GM23338 (cell line): ENCODE measurements around the gene SETD1B. TPM values are rescaled to one million over a fixed set of nuclear protein-coding genes. Genes with fewer than 3 reads are reported as not detected.

Experiments
- ATAC-seq: fragments of 200-7000 bp; cut with Tn5 transposase; 3 replicates; pipeline ENCODE4 v1.9.1; 2020
- DNase-seq: peaks from one replicate; pipeline ENCODE4 v3.0.0-alpha.2; 2015; ENCODE audit warnings: low spot score
- H2AFZ ChIP-seq: fragments of 200-600 bp; sonication (generic); 2 replicates; pipeline ENCODE4 v1.8.0; 2016; ENCODE audit warnings: antibody characterized with exemption, mild to moderate bottlenecking, moderate library complexity
- H3F3A ChIP-seq: fragments of 200-600 bp; sonication (generic); replicated peaks from 2 replicates; pipeline ENCODE4 v1.8.0; 2017; ENCODE audit warnings: antibody characterized with exemption, mixed run types, low read depth
- H3K27ac ChIP-seq: fragments of 200-600 bp; sonication (generic); 2 replicates; pipeline ENCODE4 v1.6.1; 2016; ENCODE audit warnings: low read depth
- H3K27me3 ChIP-seq: fragments of 200-600 bp; sonication (generic); 2 replicates; pipeline ENCODE4 v1.8.0; 2016; ENCODE audit warnings: mild to moderate bottlenecking, mixed run types, moderate library complexity; ENCODE audit not compliant: insufficient read depth
- H3K36me3 ChIP-seq: fragments of 200-600 bp; sonication (generic); 2 replicates; pipeline ENCODE4 v1.8.0; 2016; ENCODE audit warnings: mild to moderate bottlenecking; ENCODE audit not compliant: insufficient read depth
- H3K4me1 ChIP-seq: fragments of 200-600 bp; sonication (generic); 2 replicates; pipeline ENCODE4 v1.8.0; 2016; ENCODE audit warnings: mild to moderate bottlenecking, moderate library complexity; ENCODE audit not compliant: insufficient read depth
- H3K4me2 ChIP-seq: fragments of 200-600 bp; sonication (generic); 2 replicates; pipeline ENCODE4 v1.7.1; 2017; ENCODE audit warnings: mixed run types
- H3K4me3 ChIP-seq: fragments of 200-600 bp; sonication (generic); 2 replicates; pipeline ENCODE4 v1.6.1; 2016; ENCODE audit warnings: mixed run types
- H3K79me2 ChIP-seq: fragments of 200-600 bp; sonication (generic); replicated peaks from 2 replicates; pipeline ENCODE4 v1.8.0; 2017; ENCODE audit warnings: mild to moderate bottlenecking; ENCODE audit not compliant: insufficient read depth
- H3K9me2 ChIP-seq: fragments of 200-600 bp; sonication (generic); 2 replicates; pipeline ENCODE4 v1.8.0; 2017; ENCODE audit not compliant: insufficient read depth
- H4K20me1 ChIP-seq: fragments of 200-600 bp; sonication (generic); replicated peaks from 2 replicates; pipeline ENCODE4 v1.8.0; 2017; ENCODE audit warnings: mild to moderate bottlenecking; ENCODE audit not compliant: insufficient read depth
- H3K27ac Mint-ChIP-seq: 2 replicates; pipeline ENCODE4 v1.8.0; 2020; ENCODE audit warnings: inconsistent platforms, mild to moderate bottlenecking, moderate library complexity, mixed read lengths
- H3K27me3 Mint-ChIP-seq: 3 replicates; pipeline ENCODE4 v1.8.0; 2022; ENCODE audit warnings: low read depth, mild to moderate bottlenecking, moderate library complexity, mixed read lengths, inconsistent platforms; ENCODE audit not compliant: insufficient read depth, poor library complexity
- H3K36me3 Mint-ChIP-seq: 3 replicates; pipeline ENCODE4 v1.8.0; 2021; ENCODE audit warnings: low read depth, mild to moderate bottlenecking, inconsistent platforms, moderate library complexity, mixed read lengths
- H3K4me1 Mint-ChIP-seq: 3 replicates; pipeline ENCODE4 v1.8.0; 2020; ENCODE audit warnings: mild to moderate bottlenecking, inconsistent platforms, mixed read lengths
- H3K4me3 Mint-ChIP-seq: 3 replicates; pipeline ENCODE4 v1.8.0; 2021; ENCODE audit warnings: moderate library complexity, mild to moderate bottlenecking, inconsistent platforms, mixed read lengths
- H3K9me3 Mint-ChIP-seq: 3 replicates; pipeline ENCODE4 v1.8.0; 2020; ENCODE audit warnings: moderate library complexity, mild to moderate bottlenecking, inconsistent platforms, mixed read lengths
- CTCF ChIP-seq, 2 experiments: fragments of 200-600 bp in 1 of 2; sonication (generic) in 1 of 2; conservative IDR thresholded peaks; 2 replicates each; pipeline versions ENCODE4 v1.5.1 to v1.6.1; 2016 to 2017; ENCODE audit warnings: antibody characterized with exemption in 2 of 2, low read depth in 2 of 2, mild to moderate bottlenecking in 2 of 2, moderate library complexity in 1 of 2
- POLR2AphosphoS5 ChIP-seq: IDR thresholded peaks from 2 replicates; pipeline ENCODE4 v1.6.1; 2016; ENCODE audit warnings: antibody characterized with exemption, low read depth
- polyA plus RNA-seq: library from polyadenylated mRNA; unstranded; fragments of >200 nt; fragmentation: Nextera tagmentation; extraction: Ambion mirVana; gene quantifications from 2 replicates; pipeline ENCODE4 v1.2.1, GENCODE V29; 2016
- total RNA-seq: library from RNA; depleted of rRNA; stranded (reverse); fragments of >200 nt; shearing (Covaris generic); gene quantifications from 2 replicates; pipeline ENCODE4 v1.2.3, GENCODE V29; 2014
- TF ChIP-seq, protein P1 (sequence below): fragments of 250-450 bp; sonication (Bioruptor Pico); IDR thresholded peaks from 2 replicates; pipeline ENCODE4 v1.5.0; 2020; ENCODE audit warnings: mild to moderate bottlenecking, moderate library complexity

Gene SETD1B
- total and polyA plus RNA-seq, 2 experiments from 2014 or later = 3.1 to 8.7 TPM

GRCh38 chr12:121789233-121789781 lies 14.5 kb upstream of the SETD1B start:
- no peak for ATAC-seq
- no peak for DNase-seq
- peaks cover 8% of the 10 kb centered on the region for H3F3A ChIP-seq
- no peak overlapping the region for H2AFZ ChIP-seq
- no peak overlapping the region for H3K27ac ChIP-seq
- no peaks in the 10 kb centered on the region for H3K27me3 ChIP-seq
- Mint-ChIP-seq H3K4me3 (no peak overlapping the region), H3K27ac (no peak overlapping the region), H3K36me3 (0 out of 3 replicates have a peak, but pooled peaks cover 6% of the 10 kb centered on the region), H3K27me3 (peaks cover 23% of the 10 kb centered on the region), H3K4me1 (peaks cover 15% of the 10 kb centered on the region), H3K9me3 (no peaks in the 10 kb centered on the region)
- H3K4me2 ChIP-seq = no peak overlapping the region
- no peaks in the 10 kb centered on the region; the same call in 1 of the 2 replicates for H3K79me2 ChIP-seq
- H3K4me3 ChIP-seq = no peak overlapping the region
- H3K36me3 ChIP-seq = no peaks in the 10 kb centered on the region
- H3K9me2 ChIP-seq = no peaks in the 10 kb centered on the region
- peaks cover 7% of the 10 kb centered on the region; the same call in 1 of the 2 replicates for H3K4me1 ChIP-seq
- peaks cover 22% of the 10 kb centered on the region; the same call in 1 of the 2 replicates for H4K20me1 ChIP-seq
- TF ChIP-seq, protein P1, sequence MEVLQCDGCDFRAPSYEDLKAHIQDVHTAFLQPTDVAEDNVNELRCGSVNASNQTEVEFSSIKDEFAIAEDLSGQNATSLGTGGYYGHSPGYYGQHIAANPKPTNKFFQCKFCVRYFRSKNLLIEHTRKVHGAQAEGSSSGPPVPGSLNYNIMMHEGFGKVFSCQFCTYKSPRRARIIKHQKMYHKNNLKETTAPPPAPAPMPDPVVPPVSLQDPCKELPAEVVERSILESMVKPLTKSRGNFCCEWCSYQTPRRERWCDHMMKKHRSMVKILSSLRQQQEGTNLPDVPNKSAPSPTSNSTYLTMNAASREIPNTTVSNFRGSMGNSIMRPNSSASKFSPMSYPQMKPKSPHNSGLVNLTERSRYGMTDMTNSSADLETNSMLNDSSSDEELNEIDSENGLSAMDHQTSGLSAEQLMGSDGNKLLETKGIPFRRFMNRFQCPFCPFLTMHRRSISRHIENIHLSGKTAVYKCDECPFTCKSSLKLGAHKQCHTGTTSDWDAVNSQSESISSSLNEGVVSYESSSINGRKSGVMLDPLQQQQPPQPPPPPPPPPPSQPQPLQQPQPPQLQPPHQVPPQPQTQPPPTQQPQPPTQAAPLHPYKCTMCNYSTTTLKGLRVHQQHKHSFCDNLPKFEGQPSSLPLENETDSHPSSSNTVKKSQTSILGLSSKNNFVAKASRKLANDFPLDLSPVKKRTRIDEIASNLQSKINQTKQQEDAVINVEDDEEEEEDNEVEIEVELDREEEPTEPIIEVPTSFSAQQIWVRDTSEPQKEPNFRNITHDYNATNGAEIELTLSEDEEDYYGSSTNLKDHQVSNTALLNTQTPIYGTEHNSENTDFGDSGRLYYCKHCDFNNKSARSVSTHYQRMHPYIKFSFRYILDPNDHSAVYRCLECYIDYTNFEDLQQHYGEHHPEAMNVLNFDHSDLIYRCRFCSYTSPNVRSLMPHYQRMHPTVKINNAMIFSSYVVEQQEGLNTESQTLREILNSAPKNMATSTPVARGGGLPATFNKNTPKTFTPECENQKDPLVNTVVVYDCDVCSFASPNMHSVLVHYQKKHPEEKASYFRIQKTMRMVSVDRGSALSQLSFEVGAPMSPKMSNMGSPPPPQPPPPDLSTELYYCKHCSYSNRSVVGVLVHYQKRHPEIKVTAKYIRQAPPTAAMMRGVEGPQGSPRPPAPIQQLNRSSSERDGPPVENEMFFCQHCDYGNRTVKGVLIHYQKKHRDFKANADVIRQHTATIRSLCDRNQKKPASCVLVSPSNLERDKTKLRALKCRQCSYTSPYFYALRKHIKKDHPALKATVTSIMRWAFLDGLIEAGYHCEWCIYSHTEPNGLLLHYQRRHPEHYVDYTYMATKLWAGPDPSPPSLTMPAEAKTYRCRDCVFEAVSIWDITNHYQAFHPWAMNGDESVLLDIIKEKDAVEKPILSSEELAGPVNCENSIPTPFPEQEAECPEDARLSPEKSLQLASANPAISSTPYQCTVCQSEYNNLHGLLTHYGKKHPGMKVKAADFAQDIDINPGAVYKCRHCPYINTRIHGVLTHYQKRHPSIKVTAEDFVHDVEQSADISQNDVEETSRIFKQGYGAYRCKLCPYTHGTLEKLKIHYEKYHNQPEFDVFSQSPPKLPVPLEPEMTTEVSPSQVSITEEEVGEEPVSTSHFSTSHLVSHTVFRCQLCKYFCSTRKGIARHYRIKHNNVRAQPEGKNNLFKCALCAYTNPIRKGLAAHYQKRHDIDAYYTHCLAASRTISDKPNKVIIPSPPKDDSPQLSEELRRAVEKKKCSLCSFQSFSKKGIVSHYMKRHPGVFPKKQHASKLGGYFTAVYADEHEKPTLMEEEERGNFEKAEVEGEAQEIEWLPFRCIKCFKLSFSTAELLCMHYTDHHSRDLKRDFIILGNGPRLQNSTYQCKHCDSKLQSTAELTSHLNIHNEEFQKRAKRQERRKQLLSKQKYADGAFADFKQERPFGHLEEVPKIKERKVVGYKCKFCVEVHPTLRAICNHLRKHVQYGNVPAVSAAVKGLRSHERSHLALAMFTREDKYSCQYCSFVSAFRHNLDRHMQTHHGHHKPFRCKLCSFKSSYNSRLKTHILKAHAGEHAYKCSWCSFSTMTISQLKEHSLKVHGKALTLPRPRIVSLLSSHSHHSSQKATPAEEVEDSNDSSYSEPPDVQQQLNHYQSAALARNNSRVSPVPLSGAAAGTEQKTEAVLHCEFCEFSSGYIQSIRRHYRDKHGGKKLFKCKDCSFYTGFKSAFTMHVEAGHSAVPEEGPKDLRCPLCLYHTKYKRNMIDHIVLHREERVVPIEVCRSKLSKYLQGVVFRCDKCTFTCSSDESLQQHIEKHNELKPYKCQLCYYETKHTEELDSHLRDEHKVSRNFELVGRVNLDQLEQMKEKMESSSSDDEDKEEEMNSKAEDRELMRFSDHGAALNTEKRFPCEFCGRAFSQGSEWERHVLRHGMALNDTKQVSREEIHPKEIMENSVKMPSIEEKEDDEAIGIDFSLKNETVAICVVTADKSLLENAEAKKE (CRISPR knock-in tag) = no peak
- TF ChIP-seq CTCF (conservative IDR thresholded peaks at IDR 0.05; ENCODE audit: low read depth in 2 of 2) = peak in 1 of 2 experiments; percentile 29; a peak in 1 of 4 replicates
- TF ChIP-seq POLR2AphosphoS5 = no peak
